ENCODE data around the gene CACNA1E. TPM values are rescaled to one million over a fixed set of nuclear protein-coding genes. Genes with fewer than 3 reads are reported as not detected.

The CACNA1E gene
- total RNA-seq, 1 donor from 2014 or later: 0.88 TPM

DNA sequence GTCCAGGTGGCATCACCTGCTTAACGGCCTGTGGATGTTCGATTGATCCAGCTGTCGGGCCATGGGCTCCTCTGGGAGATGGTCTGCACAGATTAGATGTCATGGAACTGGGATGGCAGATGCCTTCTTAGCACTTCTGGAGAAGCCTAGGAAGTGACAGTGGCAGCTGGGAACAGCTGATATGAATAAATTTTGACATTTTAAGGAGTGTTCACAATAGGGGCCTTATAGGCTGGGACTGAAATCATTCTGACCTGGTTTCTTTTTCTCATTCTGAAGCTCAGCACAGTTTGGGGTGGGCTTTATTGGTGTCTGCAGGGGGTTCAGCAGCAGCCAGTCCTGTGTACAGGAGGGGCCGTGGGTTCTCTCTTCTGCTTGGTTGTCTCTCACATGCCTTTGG, 175.3 kb downstream of the CACNA1E start:
- Histone ChIP-seq H3K4me1 (no peaks in the 10 kb centered on the region), H3K9me3 (replicated peaks) (peaks cover 6% of the 10 kb centered on the region), H3K36me3 (no peaks in the 10 kb centered on the region), H3K27me3 (ENCODE audit: low read depth) (peaks cover 23% of the 10 kb centered on the region), H3K27ac (replicated peaks) (no peak overlapping the region), H3K4me3 (no peak overlapping the region)
- intact Hi-C loops (cut with micrococcal nuclease): no loop called here
- TF ChIP-seq, protein P1, sequence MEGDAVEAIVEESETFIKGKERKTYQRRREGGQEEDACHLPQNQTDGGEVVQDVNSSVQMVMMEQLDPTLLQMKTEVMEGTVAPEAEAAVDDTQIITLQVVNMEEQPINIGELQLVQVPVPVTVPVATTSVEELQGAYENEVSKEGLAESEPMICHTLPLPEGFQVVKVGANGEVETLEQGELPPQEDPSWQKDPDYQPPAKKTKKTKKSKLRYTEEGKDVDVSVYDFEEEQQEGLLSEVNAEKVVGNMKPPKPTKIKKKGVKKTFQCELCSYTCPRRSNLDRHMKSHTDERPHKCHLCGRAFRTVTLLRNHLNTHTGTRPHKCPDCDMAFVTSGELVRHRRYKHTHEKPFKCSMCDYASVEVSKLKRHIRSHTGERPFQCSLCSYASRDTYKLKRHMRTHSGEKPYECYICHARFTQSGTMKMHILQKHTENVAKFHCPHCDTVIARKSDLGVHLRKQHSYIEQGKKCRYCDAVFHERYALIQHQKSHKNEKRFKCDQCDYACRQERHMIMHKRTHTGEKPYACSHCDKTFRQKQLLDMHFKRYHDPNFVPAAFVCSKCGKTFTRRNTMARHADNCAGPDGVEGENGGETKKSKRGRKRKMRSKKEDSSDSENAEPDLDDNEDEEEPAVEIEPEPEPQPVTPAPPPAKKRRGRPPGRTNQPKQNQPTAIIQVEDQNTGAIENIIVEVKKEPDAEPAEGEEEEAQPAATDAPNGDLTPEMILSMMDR (IDR thresholded peaks at IDR 0.05; ENCODE audit: borderline replicate concordance): no peak
- DNase-seq: no peak

GRCh38 chr1:181659321-181659957, 176.1 kb downstream of the CACNA1E start:
- intact Hi-C loops (cut with micrococcal nuclease): no loop called here
- Histone ChIP-seq H3K9me3 (replicated peaks) (peaks cover 6% of the 10 kb centered on the region), H3K36me3 (no peaks in the 10 kb centered on the region), H3K4me1 (no peaks in the 10 kb centered on the region), H3K27me3 (ENCODE audit: low read depth) (peaks cover 28% of the 10 kb centered on the region), H3K4me3 (no peak overlapping the region), H3K27ac (replicated peaks) (no peak overlapping the region)
- DNase-seq: no peak
- TF ChIP-seq, protein P1 (IDR thresholded peaks at IDR 0.05; ENCODE audit: borderline replicate concordance): no peak

- no peaks in the 10 kb centered on the region for H3K9me3 ChIP-seq (replicated peaks)
- H3K4me3 ChIP-seq: no peak overlapping the region
- no peaks in the 10 kb centered on the region for H3K4me1 ChIP-seq
- H3K27ac ChIP-seq (replicated peaks): no peak overlapping the region
- no peak for DNase-seq
- H3K36me3 ChIP-seq: no peaks in the 10 kb centered on the region
- TF ChIP-seq, protein P1 (IDR thresholded peaks at IDR 0.05; ENCODE audit: borderline replicate concordance): no peak
- H3K27me3 ChIP-seq (ENCODE audit: low read depth): peaks cover 39% of the 10 kb centered on the region
- intact Hi-C loops (cut with micrococcal nuclease): no loop called here
Observed at GRCh38 chr1:181660621-181661020, 177.3 kb downstream of the CACNA1E start.

- intact Hi-C loops (cut with micrococcal nuclease): no loop called here
- H3K9me3 ChIP-seq (replicated peaks): no peaks in the 10 kb centered on the region
- no peak overlapping the region for H3K27ac ChIP-seq (replicated peaks)
- H3K36me3 ChIP-seq: no peaks in the 10 kb centered on the region
- H3K27me3 ChIP-seq (ENCODE audit: low read depth): peaks cover 42% of the 10 kb centered on the region
- DNase-seq: no peak
- no peak overlapping the region for H3K4me3 ChIP-seq
- TF ChIP-seq, protein P1 (IDR thresholded peaks at IDR 0.05; ENCODE audit: borderline replicate concordance): no peak
- H3K4me1 ChIP-seq: no peaks in the 10 kb centered on the region
Observed at GRCh38 chr1:181661569-181661968, 178.3 kb downstream of the CACNA1E start.

DNA sequence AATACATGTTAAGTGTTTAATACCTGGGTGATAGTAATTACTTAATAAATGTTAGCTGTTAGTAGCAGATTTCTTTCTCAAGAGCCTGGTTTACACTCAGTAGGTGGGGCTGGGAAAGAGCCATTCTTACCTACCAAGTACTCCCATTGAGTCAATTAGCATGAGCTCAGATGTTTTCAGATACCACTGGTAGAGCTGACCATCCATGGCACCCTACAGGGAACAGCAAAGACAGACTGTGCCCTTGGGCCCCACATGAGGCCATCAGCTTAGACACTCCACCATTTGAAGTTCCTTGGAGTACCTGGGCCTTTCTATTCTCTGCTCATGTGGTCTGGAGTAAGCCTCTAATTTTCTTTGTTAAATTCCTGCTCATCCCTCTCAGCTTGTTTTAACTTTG, 179.3 kb downstream of the CACNA1E start:
- H3K27me3 ChIP-seq (ENCODE audit: low read depth): peaks cover 42% of the 10 kb centered on the region
- TF ChIP-seq, protein P1 (IDR thresholded peaks at IDR 0.05; ENCODE audit: borderline replicate concordance): no peak
- H3K27ac ChIP-seq (replicated peaks): no peak overlapping the region
- H3K4me1 ChIP-seq: no peaks in the 10 kb centered on the region
- intact Hi-C loops (cut with micrococcal nuclease): no loop called here
- no peaks in the 10 kb centered on the region for H3K9me3 ChIP-seq (replicated peaks)
- no peaks in the 10 kb centered on the region for H3K36me3 ChIP-seq
- no peak overlapping the region for H3K4me3 ChIP-seq
- DNase-seq: no peak
